Panc1 (cell line): ENCODE results near the gene CLDN2. TPM values are rescaled to one million over a fixed set of nuclear protein-coding genes. Genes with fewer than 3 reads are reported as not detected.
A peak's percentile ranks its signal among the peaks of the same experiment; 100 is the strongest.
"Not testable (repeated sequence)": the region's sequence is repeated elsewhere in the genome, so short reads cannot be mapped to it uniquely, and the experiment has no call there.

Experiments
- ATAC-seq: fragments of 200-7000 bp; cut with Tn5 transposase; 2 replicates; pipeline ENCODE4 v1.9.1; 2020; ENCODE audit warnings: mild to moderate bottlenecking, moderate library complexity
- Bru-seq: library from RNA; stranded (reverse); fragments of 400-500 nt; gene quantifications from one replicate; lab custom pipeline; 2021; lab: Mats Ljungman, UMichigan
- BruChase-seq, 2 experiments: library from RNA; stranded (reverse); fragments of 400-500 nt; gene quantifications; one replicate each; lab custom pipeline; 2021; lab: Mats Ljungman, UMichigan
- BruUV-seq: library from RNA; stranded (reverse); fragments of 400-500 nt; replicated peaks from 2 replicates; lab custom pipeline; 2021; lab: Mats Ljungman, UMichigan
- CTCF ChIA-PET: fragments of 300-600 bp; sonication (Branson Sonifier 250); formaldehyde crosslinking; loops from one replicate; lab custom pipeline; 2022; ENCODE audit warnings: antibody characterized with exemption; lab: Charles Lee
- POLR2A ChIA-PET: fragments of 300-600 bp; sonication (Branson Sonifier 250); formaldehyde crosslinking; loops from one replicate; lab custom pipeline; 2022; ENCODE audit warnings: antibody characterized with exemption; lab: Charles Lee
- DNase-seq: peaks from one replicate; pipeline ENCODE4 v3.0.0-alpha.2; 2010; ENCODE audit warnings: low read depth, low spot score
- H3K27ac ChIP-seq: 2 replicates; pipeline ENCODE4 v1.5.1; 2011; ENCODE audit warnings: mild to moderate bottlenecking, low read length, inconsistent platforms
- H3K27me3 ChIP-seq: fragments of 200-500 bp; sonication (Bioruptor generic); 2 replicates; pipeline ENCODE4 v1.6.0; 2014; ENCODE audit warnings: low read length, inconsistent platforms; ENCODE audit not compliant: control insufficient read depth, insufficient read depth
- H3K36me3 ChIP-seq: fragments of 200-500 bp; sonication (Bioruptor generic); 2 replicates; pipeline ENCODE4 v1.5.1; 2014; ENCODE audit warnings: inconsistent platforms, mild to moderate bottlenecking, low read length, moderate library complexity; ENCODE audit not compliant: control insufficient read depth, insufficient read depth
- H3K4me1 ChIP-seq: 2 replicates; pipeline ENCODE4 v1.5.1; 2011; ENCODE audit warnings: inconsistent platforms, mild to moderate bottlenecking, low read length, moderate library complexity; ENCODE audit not compliant: control insufficient read depth, insufficient read depth
- H3K4me3 ChIP-seq, 2 experiments: 2 replicates each; pipeline ENCODE4 v1.5.1; 2011 to 2012; ENCODE audit warnings: low read depth in 2 of 2, low read length in 2 of 2, mild to moderate bottlenecking in 2 of 2, inconsistent platforms in 1 of 2, moderate library complexity in 1 of 2
- H3K9me3 ChIP-seq: fragments of 200-500 bp; sonication (Bioruptor generic); 2 replicates; pipeline ENCODE4 v1.5.1; 2014; ENCODE audit warnings: low read depth, mild to moderate bottlenecking, inconsistent platforms, low read length, moderate library complexity; ENCODE audit not compliant: control insufficient read depth, insufficient read depth
- CTCF ChIP-seq: fragments of 450-650 bp; IDR thresholded peaks from 2 replicates; pipeline ENCODE4 v1.5.1; 2017; ENCODE audit warnings: mild to moderate bottlenecking
- POLR2AphosphoS5 ChIP-seq: IDR thresholded peaks from 2 replicates; pipeline ENCODE4 v1.6.1; 2012; ENCODE audit warnings: mild to moderate bottlenecking, low read depth, low read length, moderate library complexity
- REST ChIP-seq, 2 experiments: IDR thresholded peaks; 2 replicates each; pipeline ENCODE4 v1.6.1; 2011 to 2012; ENCODE audit warnings: low read depth in 2 of 2, control low read depth in 1 of 2, low read length in 1 of 2, mild to moderate bottlenecking in 1 of 2, moderate library complexity in 1 of 2; ENCODE audit not compliant: insufficient read depth in 1 of 2
- SIN3A ChIP-seq: IDR thresholded peaks from 2 replicates; pipeline ENCODE4 v1.6.1; 2012; ENCODE audit warnings: low read depth, mild to moderate bottlenecking, low read length, moderate library complexity, borderline replicate concordance; ENCODE audit not compliant: insufficient read depth
- TCF7L2 ChIP-seq: IDR thresholded peaks from 2 replicates; pipeline ENCODE4 v1.6.1; 2011; ENCODE audit warnings: mild to moderate bottlenecking, low read depth, low read length, inconsistent platforms
- in situ Hi-C: cut with HindIII; loops from 2 replicates; pipeline ENCODE4 v1.10.0; 2016; ENCODE audit warnings: low sequenced_read_pairs, low pct_unique_long_range_greater_than_20kb
- intact Hi-C: fragments of 100-400 bp; cut with micrococcal nuclease; formaldehyde crosslinking; loops from one replicate; pipeline ENCODE4 v1.10.0; 2022; ENCODE audit not compliant: unreplicated experiment
- long read RNA-seq: library from polyadenylated mRNA; unstranded; transcript quantifications from one replicate; pipeline ENCODE4 v2.0.0, GENCODE V29; 2021; ENCODE audit not compliant: unreplicated experiment
- polyA plus RNA-seq: library from polyadenylated mRNA; unstranded; fragments of >200 nt; gene quantifications from one replicate; pipeline ENCODE4 v1.2.1, GENCODE V29; 2012; ENCODE audit warnings: missing spikeins; ENCODE audit not compliant: insufficient read length
- total RNA-seq: library from RNA; stranded (reverse); gene quantifications from one replicate; pipeline ENCODE4 v1.2.1, GENCODE V29; 2021; ENCODE audit not compliant: unreplicated experiment

CLDN2 gene
- total RNA-seq (0.10 TPM), Bru-seq, nascent RNA (not detected), BruChase-seq, experiment 1, labeled RNA remaining after a 2-hour chase (percentile 8 among the genes with signal in this experiment), BruChase-seq, experiment 2, labeled RNA remaining after a 6-hour chase (percentile 10 among the genes with signal in this experiment)
- polyA plus RNA-seq, result not detected
- long read RNA-seq, result 0 reads

GRCh38 chrX:106919932-106920452 lies at the start of gene CLDN2:
Gene CLDN2, plus strand, starts transcription at chrX:106920402. Its CDS starts 7,827 bp downstream, at chrX:106928229.
- peaks cover 3% of the 10 kb centered on the region; the same call in 1 of the 2 replicates for H3K27me3 ChIP-seq
- H3K36me3 ChIP-seq, result no peaks in the 10 kb centered on the region
- intact Hi-C loops (no loop called here), in situ Hi-C loops (no loop called here)
- DNase-seq (no peak), ATAC-seq (no peak)
- TF ChIP-seq CTCF (no peak), TCF7L2 (no peak), REST (IDR thresholded peaks at IDR 0.05; ENCODE audit: insufficient read depth in 1 of 2, low read depth in 2 of 2, low read length in 1 of 2) (no peak), SIN3A (no peak), POLR2AphosphoS5 (no peak)
- H3K9me3 ChIP-seq, result no peaks in the 10 kb centered on the region
- no peaks in the 10 kb centered on the region for H3K4me1 ChIP-seq
- ChIA-PET POLR2A (interaction anchor here (0.7 kb wide), 1 partner anchor 132 kb away, joined by 12 read pairs; no protein-coding TSS in a partner anchor), CTCF (no interaction called here)
- BruUV-seq, result no TSS peak
- no peak within 1 kb of the TSS for H3K27ac ChIP-seq
- H3K4me3 ChIP-seq, result no peak within 1 kb of the TSS

- H3K27me3 ChIP-seq, ATAC-seq, H3K27ac ChIP-seq, in situ Hi-C loops, DNase-seq, H3K4me3 ChIP-seq, H3K36me3 ChIP-seq, H3K9me3 ChIP-seq, H3K4me1 ChIP-seq, CTCF ChIA-PET, BruUV-seq, intact Hi-C loops, POLR2A ChIA-PET: not testable (repeated sequence)
Measured at GRCh38 chrX:106872796-106873195, 47.4 kb upstream of the CLDN2 start.

GRCh38 chrX:106874075-106874474 lies 46.1 kb upstream of the CLDN2 start:
- H3K27me3 ChIP-seq, result no peaks in the 10 kb centered on the region
- H3K27ac ChIP-seq, result no peak overlapping the region
- no peak for TF ChIP-seq REST (IDR thresholded peaks at IDR 0.05; ENCODE audit: insufficient read depth in 1 of 2, low read depth in 2 of 2, low read length in 1 of 2)
- TF ChIP-seq CTCF, result peak; percentile 65; the same call in 1 of the 2 replicates
- no peak for TF ChIP-seq POLR2AphosphoS5
- ChIA-PET CTCF (interaction anchor here (0.6 to 1.1 kb wide), 3 partner anchors 10 to 86 kb away, joined by 3 to 9 read pairs (median 7); no protein-coding TSS in a partner anchor), POLR2A (no interaction called here)
- DNase-seq, result no peak
- in situ Hi-C loops (no loop called here), intact Hi-C loops (no loop called here)
- no TSS peak for BruUV-seq
- ATAC-seq, result no peak
- no peaks in the 10 kb centered on the region for H3K9me3 ChIP-seq
- H3K4me1 ChIP-seq, result no peaks in the 10 kb centered on the region
- no peaks in the 10 kb centered on the region for H3K36me3 ChIP-seq
- H3K4me3 ChIP-seq, result no peak overlapping the region
